CD4-positive, alpha-beta memory T cell (primary cell): ENCODE data around the gene CD86. TPM values are rescaled to one million over a fixed set of nuclear protein-coding genes. Genes with fewer than 3 reads are reported as not detected.

Experiments
- CTCF ChIA-PET: fragments of 350-600 bp; sonication (Branson Sonifier 250); formaldehyde crosslinking; loops from one replicate; lab custom pipeline; 2021; ENCODE audit warnings: inconsistent platforms; ENCODE audit not compliant: partially characterized antibody; lab: Charles Lee
- POLR2A ChIA-PET: fragments of 350-600 bp; sonication (Branson Sonifier 250); formaldehyde crosslinking; loops from one replicate; lab custom pipeline; 2021; ENCODE audit not compliant: partially characterized antibody; lab: Charles Lee
- DNase-seq, 5 donors: peaks; one replicate each; pipeline versions ENCODE4 v3.0.0 to v3.0.0-alpha.2; 2020 to 2022; ENCODE audit warnings: mixed read lengths in 1 of 5
- H3K27ac ChIP-seq: one replicate; pipeline ENCODE4 v1.7.0; 2013; ENCODE audit warnings: low read depth, low read length
- H3K27me3 ChIP-seq: 2 replicates; pipeline ENCODE4 v1.7.0; 2013; ENCODE audit warnings: mild to moderate bottlenecking, low read length, moderate library complexity; ENCODE audit not compliant: insufficient read depth
- H3K36me3 ChIP-seq: 2 replicates; pipeline ENCODE4 v1.7.0; 2013; ENCODE audit warnings: mild to moderate bottlenecking, low read length, moderate library complexity; ENCODE audit not compliant: insufficient read depth
- H3K4me1 ChIP-seq: 2 replicates; pipeline ENCODE4 v1.7.0; 2013; ENCODE audit warnings: mild to moderate bottlenecking, low read length, moderate library complexity; ENCODE audit not compliant: insufficient read depth
- H3K4me3 ChIP-seq, 2 donors: one replicate each; pipeline ENCODE4 v1.7.0; 2013; ENCODE audit warnings: low read length in 2 of 2, mild to moderate bottlenecking in 1 of 2
- H3K9me3 ChIP-seq, 2 donors: one replicate each; pipeline ENCODE4 v1.7.0; 2013; ENCODE audit warnings: low read length in 2 of 2, control low read depth in 1 of 2; ENCODE audit not compliant: control insufficient read depth in 1 of 2
- H3K27ac Mint-ChIP-seq, 7 donors: one replicate each; pipeline ENCODE4 v1.8.0; 2020 to 2021; ENCODE audit warnings: mixed read lengths in 7 of 7, mild to moderate bottlenecking in 6 of 7, inconsistent platforms in 3 of 7, moderate library complexity in 3 of 7
- H3K27me3 Mint-ChIP-seq, 2 donors: one replicate each; pipeline ENCODE4 v1.8.0; 2020 to 2021; ENCODE audit warnings: mixed read lengths in 2 of 2
- H3K36me3 Mint-ChIP-seq, 2 donors: one replicate each; pipeline ENCODE4 v1.8.0; 2020 to 2021; ENCODE audit warnings: mixed read lengths in 2 of 2, inconsistent platforms in 1 of 2, mild to moderate bottlenecking in 1 of 2
- H3K4me1 Mint-ChIP-seq, 4 donors: one replicate each; pipeline ENCODE4 v1.8.0; 2020 to 2021; ENCODE audit warnings: mixed read lengths in 4 of 4, mild to moderate bottlenecking in 1 of 4
- H3K4me3 Mint-ChIP-seq, 8 donors: one replicate each; pipeline ENCODE4 v1.8.0; 2020 to 2021; ENCODE audit warnings: mixed read lengths in 8 of 8, mild to moderate bottlenecking in 7 of 8, moderate library complexity in 6 of 8, inconsistent platforms in 3 of 8
- H3K9me3 Mint-ChIP-seq, 8 donors: one replicate each; pipeline ENCODE4 v1.8.0; 2020 to 2021; ENCODE audit warnings: mixed read lengths in 8 of 8, mild to moderate bottlenecking in 5 of 8, inconsistent platforms in 3 of 8, moderate library complexity in 1 of 8
- intact Hi-C: fragments of 100-400 bp; cut with micrococcal nuclease; formaldehyde crosslinking; loops from one replicate; pipeline ENCODE4 v1.15.1; 2023
- polyA plus RNA-seq, 2 donors: library from polyadenylated mRNA; unstranded; fragments of 300-500 nt; fragmentation: Illumina TruSeq; gene quantifications; one replicate each; pipeline ENCODE4 v1.2.3, GENCODE V29; 2021
- total RNA-seq, 2 experiments: library from RNA; stranded (reverse); gene quantifications; one replicate each; pipeline ENCODE4 v1.2.3, GENCODE V29; 2021

The CD86 gene, protein sequence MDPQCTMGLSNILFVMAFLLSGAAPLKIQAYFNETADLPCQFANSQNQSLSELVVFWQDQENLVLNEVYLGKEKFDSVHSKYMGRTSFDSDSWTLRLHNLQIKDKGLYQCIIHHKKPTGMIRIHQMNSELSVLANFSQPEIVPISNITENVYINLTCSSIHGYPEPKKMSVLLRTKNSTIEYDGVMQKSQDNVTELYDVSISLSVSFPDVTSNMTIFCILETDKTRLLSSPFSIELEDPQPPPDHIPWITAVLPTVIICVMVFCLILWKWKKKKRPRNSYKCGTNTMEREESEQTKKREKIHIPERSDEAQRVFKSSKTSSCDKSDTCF
- total RNA-seq (1 to 10 TPM in 1 of 2 experiments, under 1 TPM in 1; 0.58 to 1.2 TPM), polyA plus RNA-seq (1 to 10 TPM in 1 of 2 donors, under 1 TPM in 1; 0.31 to 1.8 TPM)

DNA sequence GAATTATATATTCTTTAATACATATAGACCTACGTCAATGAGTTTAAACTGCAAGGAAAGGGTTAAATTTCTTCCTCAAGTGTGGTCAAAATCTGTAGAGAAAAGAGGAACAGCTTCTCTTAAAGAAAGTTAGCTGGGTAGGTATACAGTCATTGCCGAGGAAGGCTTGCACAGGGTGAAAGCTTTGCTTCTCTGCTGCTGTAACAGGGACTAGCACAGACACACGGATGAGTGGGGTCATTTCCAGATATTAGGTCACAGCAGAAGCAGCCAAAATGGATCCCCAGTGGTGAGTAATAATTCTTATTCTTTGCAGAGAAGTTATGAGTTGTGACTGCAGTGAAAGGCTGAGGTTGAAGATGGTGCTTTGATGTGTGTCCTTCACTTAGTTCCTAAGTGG is at the start of gene CD86:
Gene CD86 (plus strand): TSS at position 148 of the 400 bp plus-strand sequence. CDS start 128 bp downstream, at position 276.
- Histone ChIP-seq H3K4me1 (no peaks in the 10 kb centered on the region), H3K27ac (no peak within 1 kb of the TSS), H3K27me3 (peaks cover 4% of the 10 kb centered on the region), H3K36me3 (no peaks in the 10 kb centered on the region), H3K4me3 (no peak within 1 kb of the TSS), H3K9me3 (no peaks in the 10 kb centered on the region)
- Mint-ChIP-seq H3K27ac (no peak within 1 kb of the TSS), H3K27me3 (peaks cover 16 to 23% of the 10 kb centered on the region in 2 donors), H3K9me3 (peaks cover 0 to 5% (median 0%) of the 10 kb centered on the region in 8 donors), H3K4me1 (no peaks in the 10 kb centered on the region), H3K4me3 (no peak within 1 kb of the TSS), H3K36me3 (no peaks in the 10 kb centered on the region)
- ChIA-PET POLR2A (no interaction called here), CTCF (no interaction called here)
- intact Hi-C loops = no loop called here
- DNase-seq = no peak

DNA sequence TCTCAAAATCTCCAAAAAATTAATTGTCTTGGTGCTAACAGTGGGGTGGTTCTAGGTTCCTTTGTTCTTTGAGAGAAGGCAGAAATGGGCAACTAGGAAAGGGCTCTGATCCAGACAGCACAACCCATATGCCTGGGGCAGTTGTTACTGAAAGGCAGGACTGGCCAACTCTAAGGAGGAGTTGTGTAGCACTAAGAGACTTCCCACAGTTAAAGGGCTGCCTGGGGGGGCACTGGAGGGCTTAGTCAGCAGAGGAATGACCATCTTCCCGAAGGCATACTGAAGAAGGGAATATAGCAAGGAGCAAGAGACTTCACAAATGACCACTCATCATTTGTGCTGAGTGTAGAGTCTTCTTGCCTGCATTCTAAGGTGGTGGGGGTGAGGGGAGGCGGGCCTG is 48.9 kb upstream of the CD86 start:
- no peak overlapping the region for H3K27ac ChIP-seq
- intact Hi-C loops = no loop called here
- H3K27me3 ChIP-seq = peaks cover 5% of the 10 kb centered on the region
- H3K36me3 ChIP-seq = no peaks in the 10 kb centered on the region
- CTCF ChIA-PET = no interaction called here
- POLR2A ChIA-PET = no interaction called here
- H3K4me3 Mint-ChIP-seq = no peak overlapping the region
- H3K27ac Mint-ChIP-seq = no peak overlapping the region
- H3K9me3 ChIP-seq = no peaks in the 10 kb centered on the region
- peaks cover 8 to 27% of the 10 kb centered on the region in 2 donors for H3K27me3 Mint-ChIP-seq
- no peaks in the 10 kb centered on the region for H3K4me1 ChIP-seq
- no peak overlapping the region for H3K4me3 ChIP-seq
- peaks cover 0 to 2% (median 0%) of the 10 kb centered on the region in 8 donors for H3K9me3 Mint-ChIP-seq
- no peak for DNase-seq
- no peaks in the 10 kb centered on the region for H3K36me3 Mint-ChIP-seq
- H3K4me1 Mint-ChIP-seq = peaks cover 0 to 6% (median under 1%) of the 10 kb centered on the region in 4 donors

DNA sequence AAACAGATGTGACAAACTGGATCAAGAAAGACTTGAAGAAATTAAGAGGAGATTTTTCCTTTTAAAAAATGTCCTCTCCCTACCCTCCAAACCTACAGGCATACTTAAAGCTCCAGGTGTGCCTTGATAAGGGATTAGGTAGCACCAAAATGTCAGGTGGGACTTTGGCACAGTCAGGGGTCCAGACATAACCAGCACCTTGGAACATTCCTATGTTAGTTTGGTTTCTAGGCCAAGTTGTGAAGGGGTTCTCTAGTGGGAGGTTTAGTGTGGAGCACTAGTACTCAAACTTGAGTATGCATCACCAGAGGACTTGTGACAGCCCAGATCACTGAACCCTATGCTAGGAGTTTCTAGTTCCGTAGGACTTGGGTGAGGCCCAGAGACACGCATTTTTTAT is 47.0 kb upstream of the CD86 start:
- Mint-ChIP-seq H3K4me1 (peaks cover 0 to 6% (median under 1%) of the 10 kb centered on the region in 4 donors), H3K27ac (no peak overlapping the region), H3K4me3 (no peak overlapping the region), H3K9me3 (peaks cover 0 to 2% (median 0%) of the 10 kb centered on the region in 8 donors), H3K36me3 (no peaks in the 10 kb centered on the region), H3K27me3 (peaks cover 5 to 25% of the 10 kb centered on the region in 2 donors)
- no peak overlapping the region for H3K27ac ChIP-seq
- CTCF ChIA-PET = no interaction called here
- H3K4me3 ChIP-seq = no peak overlapping the region
- no peaks in the 10 kb centered on the region for H3K4me1 ChIP-seq
- H3K36me3 ChIP-seq = no peaks in the 10 kb centered on the region
- H3K9me3 ChIP-seq = no peaks in the 10 kb centered on the region
- POLR2A ChIA-PET = no interaction called here
- intact Hi-C loops = no loop called here
- DNase-seq = no peak
- no peaks in the 10 kb centered on the region for H3K27me3 ChIP-seq

DNA sequence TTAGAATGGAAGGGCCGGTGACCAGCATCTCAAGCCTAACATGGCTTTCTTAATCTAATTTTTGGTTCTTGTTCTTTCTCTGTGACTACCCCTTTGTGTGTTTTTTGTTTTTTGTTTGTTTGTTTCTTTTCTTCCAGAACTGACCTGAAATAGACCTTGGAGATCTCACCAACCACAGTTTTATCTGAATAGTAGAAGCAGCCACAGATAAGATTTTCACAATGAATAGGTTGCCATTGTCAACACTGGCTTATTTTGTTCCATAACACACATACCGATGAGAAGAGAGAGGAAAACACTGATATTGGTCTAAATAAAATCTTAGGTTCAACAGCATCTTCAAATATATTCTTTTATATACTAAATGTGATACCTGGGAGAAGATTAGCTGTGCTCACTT is 44.7 kb upstream of the CD86 start:
- Mint-ChIP-seq H3K27ac (no peak overlapping the region), H3K9me3 (no peaks in the 10 kb centered on the region), H3K4me3 (no peak overlapping the region), H3K36me3 (no peaks in the 10 kb centered on the region), H3K27me3 (peaks cover 2 to 10% of the 10 kb centered on the region in 2 donors), H3K4me1 (no peaks in the 10 kb centered on the region)
- intact Hi-C loops = no loop called here
- Histone ChIP-seq H3K9me3 (no peaks in the 10 kb centered on the region), H3K4me3 (no peak overlapping the region), H3K4me1 (no peaks in the 10 kb centered on the region), H3K27ac (no peak overlapping the region), H3K36me3 (no peaks in the 10 kb centered on the region), H3K27me3 (no peaks in the 10 kb centered on the region)
- DNase-seq = no peak
- ChIA-PET CTCF (no interaction called here), POLR2A (no interaction called here)

DNA sequence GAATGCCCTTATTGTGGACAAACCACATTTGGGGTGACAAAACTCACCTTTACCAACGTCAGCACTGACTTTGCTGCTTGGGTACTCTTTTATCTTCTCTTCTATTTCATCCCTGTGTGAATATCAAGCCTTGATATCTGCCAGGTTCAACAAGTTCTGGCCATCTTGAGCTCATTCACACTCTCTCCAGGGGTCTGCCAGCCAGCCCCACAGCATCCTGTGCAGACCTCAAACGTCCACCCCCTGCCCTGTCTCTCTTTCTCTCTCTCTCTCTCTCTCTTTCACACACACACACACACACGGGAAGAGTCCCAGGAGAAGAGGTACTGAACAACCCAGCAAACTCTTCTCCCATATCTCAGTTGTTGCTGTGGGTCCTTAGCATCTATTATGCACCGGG is 43.8 kb upstream of the CD86 start:
- Histone ChIP-seq H3K4me1 (no peaks in the 10 kb centered on the region), H3K9me3 (no peaks in the 10 kb centered on the region), H3K36me3 (no peaks in the 10 kb centered on the region), H3K27me3 (no peaks in the 10 kb centered on the region), H3K27ac (no peak overlapping the region), H3K4me3 (no peak overlapping the region)
- H3K27me3 Mint-ChIP-seq = peaks cover 5 to 9% of the 10 kb centered on the region in 2 donors
- no peaks in the 10 kb centered on the region for H3K36me3 Mint-ChIP-seq
- ChIA-PET POLR2A (no interaction called here), CTCF (no interaction called here)
- DNase-seq = no peak
- peaks cover 0 to 3% (median 0%) of the 10 kb centered on the region in 8 donors for H3K9me3 Mint-ChIP-seq
- H3K27ac Mint-ChIP-seq = no peak overlapping the region
- intact Hi-C loops = no loop called here
- H3K4me1 Mint-ChIP-seq = no peaks in the 10 kb centered on the region
- no peak overlapping the region for H3K4me3 Mint-ChIP-seq

DNA sequence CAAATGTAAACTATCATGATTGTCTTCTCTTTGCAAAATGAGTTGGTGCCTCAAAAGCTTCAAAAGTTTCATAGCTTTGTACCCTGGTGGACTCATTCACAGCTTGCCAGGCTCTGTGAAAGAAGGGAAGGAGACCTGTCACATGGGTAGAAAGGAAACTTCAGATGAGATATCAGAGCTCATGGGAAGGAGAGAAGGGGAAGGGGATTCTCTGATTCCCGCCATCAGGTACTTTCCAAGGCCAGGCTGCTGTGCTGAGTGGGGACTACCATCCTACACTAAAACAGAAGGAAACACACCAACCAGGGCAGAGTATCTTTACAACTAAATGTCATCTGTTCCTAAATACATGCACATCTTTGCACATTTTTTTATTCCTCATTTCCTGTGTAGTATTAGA is 42.3 kb upstream of the CD86 start:
- Histone ChIP-seq H3K27me3 (no peaks in the 10 kb centered on the region), H3K9me3 (no peaks in the 10 kb centered on the region), H3K36me3 (no peaks in the 10 kb centered on the region), H3K4me3 (no peak overlapping the region), H3K4me1 (no peaks in the 10 kb centered on the region), H3K27ac (no peak overlapping the region)
- no peak overlapping the region for H3K4me3 Mint-ChIP-seq
- ChIA-PET CTCF (no interaction called here), POLR2A (no interaction called here)
- H3K27ac Mint-ChIP-seq = no peak overlapping the region
- DNase-seq = no peak
- no peaks in the 10 kb centered on the region for H3K36me3 Mint-ChIP-seq
- H3K4me1 Mint-ChIP-seq = no peaks in the 10 kb centered on the region
- H3K9me3 Mint-ChIP-seq = peaks cover 0 to 3% (median 0%) of the 10 kb centered on the region in 8 donors
- intact Hi-C loops = no loop called here
- peaks cover 9 to 10% of the 10 kb centered on the region in 2 donors for H3K27me3 Mint-ChIP-seq

DNA sequence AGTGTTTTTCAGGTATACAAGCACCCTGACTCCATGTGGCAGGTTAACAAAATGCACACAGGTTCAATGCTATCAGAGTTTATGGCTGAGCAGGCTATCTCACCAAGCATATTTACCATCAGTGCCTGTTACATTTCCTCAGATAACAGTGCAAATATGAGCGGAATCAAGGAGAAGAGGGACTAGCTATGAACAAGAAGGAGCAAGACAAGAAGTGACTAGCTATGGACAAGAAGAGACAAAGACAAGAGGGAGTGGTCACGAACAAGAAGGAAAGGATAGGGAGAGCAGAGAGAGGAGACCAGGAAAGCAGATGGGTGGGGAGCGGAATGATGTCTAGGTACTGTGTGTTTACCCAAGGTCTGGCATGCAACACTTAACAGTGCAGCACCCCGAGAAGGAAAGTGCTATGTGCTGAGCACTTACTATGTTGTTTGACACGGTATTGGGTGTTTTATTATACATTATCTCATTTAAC is 41.7 kb upstream of the CD86 start:
- H3K4me3 ChIP-seq = no peak overlapping the region
- CTCF ChIA-PET = no interaction called here
- no peak overlapping the region for H3K27ac ChIP-seq
- Mint-ChIP-seq H3K36me3 (no peaks in the 10 kb centered on the region), H3K27me3 (peaks cover 11 to 12% of the 10 kb centered on the region in 2 donors), H3K9me3 (peaks cover 0 to 3% (median 0%) of the 10 kb centered on the region in 8 donors), H3K27ac (no peak overlapping the region), H3K4me1 (no peaks in the 10 kb centered on the region), H3K4me3 (peak overlapping the region in 1 of 8 donors; percentile 16)
- H3K36me3 ChIP-seq = no peaks in the 10 kb centered on the region
- POLR2A ChIA-PET = interaction anchor here (0.6 kb wide), 1 partner anchor 337 kb away, joined by 3 read pairs; no protein-coding TSS in a partner anchor
- intact Hi-C loops = no loop called here
- no peaks in the 10 kb centered on the region for H3K9me3 ChIP-seq
- no peak for DNase-seq
- no peaks in the 10 kb centered on the region for H3K27me3 ChIP-seq
- H3K4me1 ChIP-seq = no peaks in the 10 kb centered on the region
